ACC112 (cell line): Measurements from ENCODE around the gene USP36.

ENCODE experiments used
- H2AFZ ChIP-seq: fragments of 200-600 bp; sonication (generic); one replicate; pipeline ENCODE4 v1.6.0; 2017; ENCODE audit warnings: antibody characterized with exemption, low read length; ENCODE audit not compliant: unreplicated experiment
- H3K27ac ChIP-seq: fragments of 200-600 bp; sonication (generic); 2 replicates; pipeline ENCODE4 v1.5.1; 2014; ENCODE audit warnings: low read depth, mild to moderate bottlenecking, antibody characterized with exemption, low read length, moderate library complexity
- H3K27me3 ChIP-seq: fragments of 200-600 bp; sonication (generic); 2 replicates; pipeline ENCODE4 v1.6.1; 2014; ENCODE audit warnings: mild to moderate bottlenecking, antibody characterized with exemption, low read length, moderate library complexity, mixed read lengths; ENCODE audit not compliant: insufficient read depth
- H3K36me3 ChIP-seq: fragments of 200-600 bp; sonication (generic); 2 replicates; pipeline ENCODE4 v1.6.1; 2016; ENCODE audit warnings: mild to moderate bottlenecking, antibody characterized with exemption, low read length, moderate library complexity, mixed read lengths; ENCODE audit not compliant: insufficient read depth
- H3K4me1 ChIP-seq: fragments of 200-600 bp; sonication (generic); one replicate; pipeline ENCODE4 v1.6.1; 2016; ENCODE audit warnings: low read length, mixed read lengths; ENCODE audit not compliant: insufficient read depth, unreplicated experiment, control insufficient read depth
- H3K4me3 ChIP-seq: fragments of 200-600 bp; sonication (generic); 2 replicates; pipeline ENCODE4 v1.5.1; 2014; ENCODE audit warnings: mild to moderate bottlenecking, low read depth, low read length
- H3K79me2 ChIP-seq: fragments of 200-600 bp; sonication (generic); one replicate; pipeline ENCODE4 v1.6.0; 2016; ENCODE audit warnings: low read length; ENCODE audit not compliant: control insufficient read depth, unreplicated experiment, insufficient read depth

USP36 gene

DNA sequence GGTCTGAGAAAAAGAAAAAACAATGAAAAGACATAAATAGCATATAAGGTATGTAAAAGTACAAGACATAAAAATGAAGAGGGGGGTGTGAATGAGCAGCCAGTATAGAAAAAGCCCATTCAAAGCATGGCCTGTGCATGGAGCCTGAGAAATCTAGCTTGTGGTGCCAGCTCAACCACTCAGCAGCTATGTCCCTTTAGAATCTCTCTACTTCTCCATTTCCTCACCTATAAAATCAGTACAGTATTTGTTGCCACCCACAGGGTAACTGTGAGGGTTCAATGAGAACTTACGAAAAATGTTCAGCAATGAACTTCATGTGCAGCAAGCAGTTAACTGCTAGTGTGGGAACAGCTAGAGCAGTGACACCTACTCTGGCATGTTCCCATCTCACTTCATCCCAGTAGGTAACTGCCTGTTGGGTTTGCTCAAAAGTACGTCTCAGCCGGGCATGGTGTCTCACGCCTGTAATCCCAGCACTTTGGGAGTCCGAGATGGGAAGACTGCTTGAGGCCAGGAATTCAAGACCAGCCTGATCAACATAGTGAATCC is 73.8 kb downstream of the USP36 start:
- Histone ChIP-seq H3K79me2 (peaks cover 26% of the 10 kb centered on the region), H3K4me3 (no peak overlapping the region), H2AFZ (no peak overlapping the region), H3K4me1 (peaks cover 6% of the 10 kb centered on the region), H3K27ac (no peak overlapping the region), H3K27me3 (no peaks in the 10 kb centered on the region), H3K36me3 (no peaks in the 10 kb centered on the region)

DNA sequence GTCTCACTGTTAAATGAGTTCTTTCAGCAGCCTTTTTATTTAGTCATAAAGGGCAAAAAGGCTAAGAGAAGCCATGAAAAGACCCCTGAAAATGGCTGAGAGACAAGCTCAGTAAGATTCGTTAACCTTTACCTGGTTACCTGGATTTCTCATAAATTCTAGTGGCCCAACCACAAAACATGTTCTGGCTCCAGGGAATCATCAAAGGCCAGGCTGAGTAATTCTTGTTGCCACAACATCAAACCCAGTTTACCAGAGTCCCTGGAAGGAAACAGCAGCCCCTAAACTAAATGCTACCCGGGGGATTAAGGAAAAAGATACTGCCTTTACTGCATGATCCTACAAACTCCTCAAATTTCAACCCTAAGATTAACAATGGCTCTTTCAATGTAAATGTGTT is 74.4 kb downstream of the USP36 start:
- peaks cover 6% of the 10 kb centered on the region for H3K4me1 ChIP-seq
- peaks cover 26% of the 10 kb centered on the region for H3K79me2 ChIP-seq
- no peak overlapping the region for H3K27ac ChIP-seq
- H3K36me3 ChIP-seq, result no peaks in the 10 kb centered on the region
- no peaks in the 10 kb centered on the region for H3K27me3 ChIP-seq
- no peak overlapping the region for H3K4me3 ChIP-seq
- H2AFZ ChIP-seq, result no peak overlapping the region

DNA sequence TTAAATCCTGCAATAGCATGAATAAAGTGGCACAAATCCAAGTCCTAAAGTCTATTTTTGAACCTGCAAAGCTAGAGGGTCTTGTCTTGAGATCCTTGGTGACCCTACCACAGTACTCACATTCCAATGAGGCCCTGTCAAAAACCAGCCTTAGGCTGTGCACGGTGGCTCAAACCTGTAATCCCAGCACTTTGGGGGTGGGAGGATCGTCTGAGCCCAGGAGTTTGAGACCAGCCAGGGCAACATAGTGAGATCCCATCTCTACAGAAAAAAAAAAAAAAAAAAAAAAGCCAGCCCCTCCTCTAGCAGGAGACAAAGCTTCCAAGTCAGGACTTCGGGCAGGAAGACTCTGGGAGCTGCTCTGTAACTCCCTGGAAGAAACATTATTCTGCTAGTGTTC is 74.8 kb downstream of the USP36 start:
- H3K36me3 ChIP-seq, result no peaks in the 10 kb centered on the region
- H3K79me2 ChIP-seq, result peaks cover 28% of the 10 kb centered on the region
- H3K27ac ChIP-seq, result no peak overlapping the region

DNA sequence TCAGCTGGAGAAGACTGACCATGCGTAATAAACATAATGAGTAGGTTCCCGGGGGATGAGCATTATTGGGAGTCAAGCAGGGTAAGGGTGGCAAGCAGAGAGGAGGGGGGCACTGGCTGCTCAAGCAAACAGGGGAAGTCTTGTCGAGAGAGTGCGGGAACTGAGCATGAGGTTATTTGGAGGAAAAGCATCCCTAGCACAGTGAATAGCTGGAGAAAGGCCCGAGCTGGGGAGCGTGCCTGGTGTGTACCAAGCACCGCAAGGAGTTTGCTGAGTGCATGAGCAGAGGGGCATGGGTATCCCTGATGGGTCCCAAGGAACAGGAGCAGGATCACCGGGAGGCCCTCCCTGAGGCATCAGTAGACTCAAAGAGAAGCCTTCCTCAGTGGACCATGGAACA is 75.7 kb downstream of the USP36 start:
- peaks cover 34% of the 10 kb centered on the region for H3K79me2 ChIP-seq
- peaks cover 6% of the 10 kb centered on the region for H3K4me1 ChIP-seq

More for the DNA sequence above, 74.8 kb downstream of the USP36 start:
- no peak overlapping the region for H3K4me3 ChIP-seq
- no peak overlapping the region for H2AFZ ChIP-seq
- H3K27me3 ChIP-seq, result no peaks in the 10 kb centered on the region
- H3K4me1 ChIP-seq, result peaks cover 6% of the 10 kb centered on the region

DNA sequence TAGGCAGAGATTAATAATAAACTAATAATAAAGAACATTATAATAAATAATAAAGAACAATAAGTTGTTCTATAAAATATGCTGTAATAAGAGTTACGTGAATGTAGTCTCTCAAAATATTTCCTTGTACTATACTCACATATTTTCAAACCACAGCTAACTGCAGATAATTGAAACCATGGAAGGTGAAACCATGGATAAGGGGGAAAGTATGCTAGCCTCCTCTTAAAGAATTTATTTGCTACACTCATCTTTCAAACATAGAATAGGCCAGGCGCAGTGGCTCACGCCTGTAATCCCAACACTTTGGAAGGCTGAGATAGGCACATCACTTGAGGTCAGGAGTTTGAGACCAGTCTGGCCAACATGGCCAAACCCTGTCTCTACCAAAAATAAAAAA is 77.1 kb downstream of the USP36 start:
- H3K36me3 ChIP-seq, result no peaks in the 10 kb centered on the region
- H2AFZ ChIP-seq, result no peak overlapping the region
- H3K27ac ChIP-seq, result no peak overlapping the region
- H3K27me3 ChIP-seq, result no peaks in the 10 kb centered on the region
- H3K79me2 ChIP-seq, result peaks cover 41% of the 10 kb centered on the region
- peaks cover 6% of the 10 kb centered on the region for H3K4me1 ChIP-seq
- H3K4me3 ChIP-seq, result no peak overlapping the region

More for the DNA sequence above, 75.7 kb downstream of the USP36 start:
- Histone ChIP-seq H2AFZ (no peak overlapping the region), H3K4me3 (no peak overlapping the region), H3K27me3 (no peaks in the 10 kb centered on the region), H3K27ac (no peak overlapping the region), H3K36me3 (no peaks in the 10 kb centered on the region)

DNA sequence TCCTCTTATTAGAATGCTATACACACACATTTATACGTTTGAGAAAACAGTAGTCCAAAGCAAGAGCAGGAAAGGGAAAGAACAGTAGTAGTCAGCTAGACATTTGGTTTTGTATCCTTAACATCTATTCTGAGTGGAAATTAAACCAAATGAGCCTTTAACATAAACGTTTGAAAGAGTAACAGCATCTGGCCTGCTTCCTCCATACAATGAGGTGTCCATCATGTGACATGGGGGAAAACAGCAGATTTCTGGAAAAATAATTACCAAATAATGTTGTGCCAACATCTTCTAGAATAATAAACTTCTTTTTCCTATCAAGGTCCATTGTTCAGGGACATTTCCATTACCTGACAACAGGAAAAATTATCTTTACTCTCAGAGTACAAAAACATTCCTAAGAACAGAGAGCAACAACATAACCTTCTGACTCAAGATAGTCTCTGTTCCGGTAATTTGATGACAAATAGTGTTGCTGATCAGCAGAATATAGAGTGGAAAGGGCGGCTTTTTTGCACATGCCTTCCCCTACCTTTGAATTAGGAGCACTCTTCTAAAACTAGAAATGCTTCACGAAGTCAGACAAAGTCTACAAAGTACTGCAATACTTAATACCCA is 78.7 kb downstream of the USP36 start:
- H3K27ac ChIP-seq, result no peak overlapping the region
- no peaks in the 10 kb centered on the region for H3K36me3 ChIP-seq
- no peak overlapping the region for H3K4me3 ChIP-seq
- no peak overlapping the region for H2AFZ ChIP-seq
- no peaks in the 10 kb centered on the region for H3K27me3 ChIP-seq
- peaks cover 37% of the 10 kb centered on the region for H3K79me2 ChIP-seq
- H3K4me1 ChIP-seq, result peaks cover 6% of the 10 kb centered on the region

DNA sequence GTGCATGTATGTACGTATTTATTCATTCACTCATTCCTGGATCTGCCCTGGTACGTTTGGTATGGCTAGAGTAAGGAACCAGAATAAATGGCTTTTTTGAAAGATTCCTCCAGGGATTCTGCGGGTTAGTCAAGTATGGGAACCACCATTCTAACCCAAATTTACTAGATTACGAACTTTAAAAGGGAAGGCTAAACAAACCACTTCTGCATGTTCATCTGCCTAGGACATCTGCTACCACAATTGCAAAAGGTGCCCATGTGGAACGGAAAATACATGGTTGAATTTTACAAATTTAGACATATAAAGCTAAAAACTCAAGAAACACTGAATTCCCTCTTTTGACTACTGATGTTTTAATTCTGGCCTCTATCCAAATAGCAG is 80.7 kb downstream of the USP36 start:
- Histone ChIP-seq H3K27ac (no peak overlapping the region), H2AFZ (no peak overlapping the region), H3K36me3 (no peaks in the 10 kb centered on the region), H3K4me1 (peaks cover 6% of the 10 kb centered on the region), H3K27me3 (no peaks in the 10 kb centered on the region), H3K79me2 (peaks cover 34% of the 10 kb centered on the region), H3K4me3 (no peak overlapping the region)

DNA sequence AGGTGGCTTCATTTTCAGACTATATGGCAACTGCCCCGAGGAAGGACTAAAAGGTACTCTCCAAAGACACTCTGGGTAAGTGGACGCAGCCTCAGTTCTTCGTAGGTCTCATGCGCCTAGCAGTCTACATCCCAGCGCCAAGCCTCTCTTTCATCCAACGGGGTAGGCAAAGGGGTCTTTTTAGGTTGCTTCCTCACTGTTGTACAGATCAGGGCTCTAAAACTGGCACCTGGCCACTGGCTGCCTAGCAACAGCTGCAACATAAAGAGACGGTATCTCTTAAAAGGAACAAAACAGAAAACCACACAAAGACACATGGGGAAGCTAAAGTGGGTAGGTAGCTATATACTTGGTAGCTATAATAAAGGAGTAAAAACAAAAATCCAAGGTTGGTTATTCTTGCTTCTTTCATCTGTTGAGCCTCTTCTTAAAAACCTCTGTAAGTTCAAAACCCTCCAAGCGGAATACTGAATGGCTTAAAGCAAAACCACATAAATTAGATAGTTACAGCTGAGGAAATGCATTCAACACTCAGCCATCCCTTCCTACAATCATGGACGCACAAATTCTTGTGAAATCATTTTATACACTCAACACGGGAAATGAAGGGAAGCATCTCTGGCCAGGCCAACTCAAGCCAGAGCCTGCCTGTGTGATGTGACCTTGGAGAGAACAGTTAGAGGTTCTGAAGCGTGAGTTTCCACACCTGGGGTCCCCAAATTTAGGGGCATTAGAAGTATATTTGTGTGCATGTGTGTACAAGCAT is 81.2 kb downstream of the USP36 start:
- Histone ChIP-seq H3K27ac (no peak overlapping the region), H3K4me1 (peaks cover 6% of the 10 kb centered on the region)

DNA sequence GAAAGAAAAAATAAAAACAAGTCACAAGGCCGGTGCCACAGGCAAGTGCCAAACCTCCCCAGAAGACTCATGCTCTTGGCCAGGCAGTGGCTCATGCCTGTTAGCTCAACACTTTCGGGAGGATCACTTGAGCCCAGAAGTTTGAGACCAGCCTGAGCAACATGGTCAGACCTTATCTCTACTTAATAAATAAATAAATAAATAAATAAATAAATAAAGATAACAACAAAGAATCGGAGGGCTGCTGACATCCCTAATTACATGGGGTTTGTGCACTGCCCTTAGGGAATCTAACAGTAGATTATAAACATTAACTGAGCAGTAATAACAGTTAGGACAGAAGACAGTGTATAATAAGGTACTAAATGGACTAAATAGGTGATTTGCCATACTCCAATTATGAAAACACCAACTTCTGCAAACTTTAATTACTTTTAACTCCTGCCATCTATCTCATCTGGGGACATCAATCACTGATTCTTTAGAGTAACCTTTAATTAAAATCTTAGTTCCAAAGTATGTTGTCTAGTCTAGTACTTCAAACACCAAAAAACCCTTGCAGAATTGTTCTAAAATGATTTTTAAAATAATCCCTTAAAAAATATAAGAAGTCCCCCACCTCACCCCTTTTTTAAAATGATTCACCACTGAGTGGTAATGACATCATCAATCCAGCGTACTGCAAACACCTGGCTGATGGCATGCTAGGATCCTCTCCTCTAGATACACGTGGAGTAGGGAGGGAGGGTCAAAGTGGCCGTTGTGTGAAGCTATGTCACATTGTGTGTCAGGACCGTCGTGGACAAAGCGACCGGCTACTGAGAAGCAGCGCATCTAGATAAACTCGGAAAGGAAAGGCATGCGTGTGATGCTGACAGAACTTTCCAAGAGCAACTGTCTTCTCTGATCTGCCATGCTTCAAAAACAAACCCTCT is 87.0 kb downstream of the USP36 start:
- Histone ChIP-seq H3K79me2 (peaks cover 12% of the 10 kb centered on the region), H3K4me1 (peaks cover 5% of the 10 kb centered on the region)

More for the DNA sequence above, 81.2 kb downstream of the USP36 start:
- Histone ChIP-seq H3K27me3 (no peaks in the 10 kb centered on the region), H3K4me3 (no peak overlapping the region), H3K36me3 (no peaks in the 10 kb centered on the region), H2AFZ (no peak overlapping the region), H3K79me2 (peaks cover 28% of the 10 kb centered on the region)

DNA sequence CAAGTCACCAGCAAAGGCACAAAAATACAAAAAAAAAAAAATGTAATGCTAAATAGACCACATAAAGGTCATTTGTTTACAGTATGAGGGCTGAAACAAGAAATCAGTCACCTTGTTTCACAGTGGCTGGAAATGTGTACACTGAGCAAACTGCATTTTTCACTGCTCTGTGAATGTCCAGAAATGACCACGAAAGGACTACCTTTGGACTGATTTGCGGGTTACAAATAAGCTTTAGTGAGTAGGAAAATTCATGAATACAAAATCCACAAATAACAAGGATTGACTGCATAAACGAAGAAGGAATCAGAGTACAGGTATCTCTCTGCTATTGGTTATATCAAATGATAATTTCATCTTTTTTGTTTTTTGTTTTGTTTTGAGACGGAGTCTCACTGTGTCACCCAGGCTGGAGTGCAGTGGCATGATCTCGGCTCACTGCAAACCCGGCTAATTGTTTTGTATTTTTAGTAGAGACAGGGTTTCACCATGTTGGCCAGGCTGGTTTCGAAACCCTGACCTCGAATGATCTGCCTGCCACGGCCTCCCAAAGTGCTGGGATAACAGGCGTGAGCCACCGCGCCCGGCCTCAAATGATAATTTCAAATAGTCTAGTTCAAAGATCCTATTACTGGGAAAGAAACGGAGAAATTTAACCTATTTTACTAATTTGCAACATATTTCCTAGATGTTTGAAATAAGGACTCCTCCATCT is 89.0 kb downstream of the USP36 start:
- Histone ChIP-seq H3K79me2 (peaks cover 12% of the 10 kb centered on the region), H3K27ac (no peak overlapping the region), H2AFZ (no peak overlapping the region), H3K27me3 (no peaks in the 10 kb centered on the region), H3K36me3 (no peaks in the 10 kb centered on the region), H3K4me3 (no peak overlapping the region), H3K4me1 (peaks cover 21% of the 10 kb centered on the region)

More for the DNA sequence above, 87.0 kb downstream of the USP36 start:
- no peaks in the 10 kb centered on the region for H3K36me3 ChIP-seq
- no peaks in the 10 kb centered on the region for H3K27me3 ChIP-seq
- H2AFZ ChIP-seq, result no peak overlapping the region
- H3K4me3 ChIP-seq, result no peak overlapping the region
- H3K27ac ChIP-seq, result no peak overlapping the region
